Large intestine (tissue), 3 donors: Measurements from ENCODE around the gene LHFPL3. TPM values are rescaled to one million over a fixed set of nuclear protein-coding genes. Genes with fewer than 3 reads are reported as not detected.
"Not testable (repeated sequence)": the region's sequence is repeated elsewhere in the genome, so short reads cannot be mapped to it uniquely, and the experiment has no call there.

Experiments
- DNase-seq, 2 donors: peaks; one replicate each; pipeline versions ENCODE4 v3.0.0 to v3.0.0-alpha.2; 2013
- H3K27ac ChIP-seq: one replicate; pipeline ENCODE4 v1.5.1; 2013; ENCODE audit warnings: low read length
- H3K27me3 ChIP-seq: 2 replicates; pipeline ENCODE4 v1.6.1; 2013; ENCODE audit warnings: low read length; ENCODE audit not compliant: control insufficient read depth, insufficient read depth
- H3K36me3 ChIP-seq: 2 replicates; pipeline ENCODE4 v1.6.1; 2013; ENCODE audit warnings: low read length; ENCODE audit not compliant: control insufficient read depth, insufficient read depth
- H3K4me1 ChIP-seq: one replicate; pipeline ENCODE4 v1.6.1; 2013; ENCODE audit warnings: low read length; ENCODE audit not compliant: control insufficient read depth, insufficient read depth
- H3K4me3 ChIP-seq: one replicate; pipeline ENCODE4 v1.5.1; 2013; ENCODE audit warnings: low read length
- H3K9me3 ChIP-seq: one replicate; pipeline ENCODE4 v1.6.1; 2013; ENCODE audit warnings: mild to moderate bottlenecking, low read depth, low read length, moderate library complexity; ENCODE audit not compliant: control insufficient read depth
- WGBS: methylation state at CpG from one replicate; pipeline ENCODE4 v1.1.5; 2013; ENCODE audit warnings: low lambda C conversion rate; ENCODE audit not compliant: insufficient coverage; 5-methylcytosine and 5-hydroxymethylcytosine counted together
- polyA plus RNA-seq: library from polyadenylated mRNA; unstranded; fragments of 120-200 nt; gene quantifications from one replicate; pipeline ENCODE4 v1.2.1, GENCODE V29; 2013

Gene LHFPL3
- polyA plus RNA-seq, 1 donor: 8.4 TPM

DNA sequence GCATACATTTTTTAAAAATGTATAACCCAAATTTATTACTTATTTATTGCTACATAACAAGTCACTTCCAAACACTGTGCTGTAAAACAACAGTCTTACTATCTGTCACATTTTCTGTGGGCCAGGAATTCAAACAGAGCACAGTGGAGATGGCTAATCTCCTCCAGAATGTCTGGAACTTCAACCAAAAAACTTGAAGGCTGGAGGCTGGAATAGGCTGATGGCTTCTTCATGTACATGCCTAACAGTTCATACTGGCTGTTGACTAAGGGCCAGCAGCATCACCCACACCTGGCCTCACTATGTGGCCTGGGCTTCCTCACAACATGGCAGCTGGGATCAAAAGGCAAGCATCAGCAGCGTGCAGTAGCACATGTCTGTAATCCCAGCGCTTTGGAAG, 593.2 kb downstream of the LHFPL3 start:
- Histone ChIP-seq H3K36me3 (peaks cover 15% of the 10 kb centered on the region), H3K27me3 (no peaks in the 10 kb centered on the region), H3K4me3 (no peak overlapping the region), H3K9me3 (no peaks in the 10 kb centered on the region), H3K27ac (peak overlapping the region; percentile 94), H3K4me1 (peaks cover 15% of the 10 kb centered on the region)
- WGBS: no CpG with 5 or more reads among the region's 2 CpGs
- no peak for DNase-seq

DNA sequence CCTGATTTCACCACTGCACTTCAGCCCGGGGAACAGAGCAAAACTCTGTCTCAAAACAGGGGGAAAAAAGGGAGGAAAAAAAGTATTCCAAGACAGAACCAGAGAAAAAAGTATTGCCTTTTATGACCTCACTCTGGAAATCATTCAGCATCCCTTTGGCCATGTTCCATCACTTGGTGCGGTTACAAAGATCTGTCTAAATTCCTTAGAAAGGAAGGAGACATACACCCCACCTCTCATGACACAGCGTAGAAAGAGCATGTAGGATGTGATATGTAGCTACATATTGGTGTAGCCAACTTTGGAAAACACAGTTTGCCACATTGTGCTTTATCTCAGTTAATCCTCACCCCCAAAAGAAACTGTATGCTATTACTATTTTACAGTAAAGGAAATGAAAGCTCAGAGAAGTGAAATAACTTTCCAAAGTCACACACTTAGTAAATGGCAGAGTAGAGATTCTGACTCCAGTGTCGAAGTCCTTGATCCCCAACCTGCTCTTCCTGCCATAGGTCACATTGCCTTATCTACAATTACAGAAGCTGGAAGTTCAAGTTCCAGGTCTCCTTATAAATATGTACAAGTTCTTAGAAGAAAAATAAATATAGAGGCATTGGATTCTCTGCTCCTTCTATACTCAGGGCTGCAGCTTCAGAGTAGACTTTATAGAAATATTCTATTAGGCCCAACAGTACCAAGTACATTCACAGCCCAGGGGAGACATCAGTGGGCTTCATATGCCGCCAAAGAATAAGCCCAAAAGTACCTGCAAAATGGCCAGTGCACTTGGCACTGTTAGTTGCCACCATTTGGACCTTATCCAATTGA, 594.0 kb downstream of the LHFPL3 start:
- Histone ChIP-seq H3K4me3 (peak overlapping the region; percentile 72), H3K27me3 (no peaks in the 10 kb centered on the region), H3K9me3 (no peaks in the 10 kb centered on the region), H3K4me1 (peaks cover 22% of the 10 kb centered on the region), H3K27ac (peak overlapping the region; percentile 94), H3K36me3 (peaks cover 9% of the 10 kb centered on the region)
- DNase-seq: peak in 1 of 2 donors; percentile 77
- no CpG with 5 or more reads among the region's 5 CpGs for WGBS

DNA sequence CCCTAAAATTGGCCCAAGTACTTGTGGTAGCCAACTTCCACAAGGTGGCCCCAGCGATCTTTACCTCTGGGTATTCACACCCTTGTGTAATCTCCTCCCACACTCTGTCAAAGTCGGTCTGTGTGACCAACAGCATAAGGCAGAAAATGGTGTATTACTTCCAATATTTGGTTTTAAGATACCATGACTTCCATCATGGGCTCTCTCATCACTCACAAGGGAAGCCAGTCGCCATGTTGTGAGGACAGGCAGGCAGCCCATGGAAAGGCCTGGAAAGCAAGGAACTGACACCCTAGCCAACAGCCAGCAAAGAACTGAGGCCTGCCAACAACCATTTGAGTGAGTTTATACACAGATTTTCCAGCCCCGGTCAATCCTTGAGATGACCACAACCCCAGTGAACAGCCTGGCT, 594.6 kb downstream of the LHFPL3 start:
- WGBS: no CpG with 5 or more reads among the region's 4 CpGs

DNA sequence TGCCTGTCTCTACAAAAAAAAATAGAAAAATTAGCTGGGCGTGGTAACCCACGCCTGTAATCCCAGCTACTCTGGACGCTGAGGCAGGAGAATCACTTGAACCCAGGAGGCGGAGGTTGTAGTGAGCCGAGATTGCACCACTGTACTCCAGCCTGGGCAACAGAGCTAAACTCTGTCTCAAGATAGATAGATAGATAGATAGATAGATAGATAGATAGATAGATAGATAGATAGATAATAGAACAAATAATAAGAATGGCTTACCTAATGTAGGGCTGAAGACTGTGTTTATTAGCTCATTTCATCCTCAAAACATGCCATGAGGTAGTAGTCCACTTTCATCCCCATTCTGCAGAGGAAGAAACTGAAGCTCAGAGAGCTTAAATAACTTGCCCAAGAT, 597.8 kb downstream of the LHFPL3 start:
- WGBS: 0% methylated on average over 1 of the region's 5 CpGs
- peaks cover 28% of the 10 kb centered on the region for H3K4me1 ChIP-seq
- H3K9me3 ChIP-seq, DNase-seq, H3K27me3 ChIP-seq, H3K36me3 ChIP-seq: not testable (repeated sequence)
- H3K4me3 ChIP-seq: peak overlapping the region; percentile 72
- peak overlapping the region; percentile 94 for H3K27ac ChIP-seq

More for the DNA sequence above, 594.6 kb downstream of the LHFPL3 start:
- Histone ChIP-seq H3K27me3 (no peaks in the 10 kb centered on the region), H3K4me3 (peak overlapping the region; percentile 72), H3K9me3 (no peaks in the 10 kb centered on the region), H3K36me3 (peaks cover 6% of the 10 kb centered on the region), H3K4me1 (peaks cover 28% of the 10 kb centered on the region), H3K27ac (peak overlapping the region; percentile 94)
- peak; percentile 79 to 89 for DNase-seq

DNA sequence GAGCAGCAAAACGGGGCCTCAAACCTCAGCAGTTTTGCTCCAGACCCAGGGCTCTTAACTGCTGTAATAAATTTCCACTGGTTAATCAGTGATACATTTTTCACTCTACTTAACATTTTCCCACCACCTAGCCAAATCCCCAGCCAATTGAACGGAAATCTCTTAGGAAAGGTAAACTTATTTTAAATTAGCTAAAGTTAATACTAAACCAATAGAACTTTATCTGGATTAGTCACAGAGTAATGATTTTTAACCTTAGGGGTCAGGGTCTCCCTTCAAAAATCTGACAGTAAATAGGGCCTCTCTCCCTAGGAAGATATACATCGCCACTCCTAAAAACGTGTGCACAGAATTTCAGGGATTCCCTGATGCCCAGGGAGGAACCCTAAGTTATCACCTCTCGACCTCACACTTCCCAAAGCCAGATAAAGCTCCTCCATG, 598.2 kb downstream of the LHFPL3 start:
- Histone ChIP-seq H3K27me3 (no peaks in the 10 kb centered on the region), H3K27ac (peak overlapping the region; percentile 94), H3K4me3 (peak overlapping the region; percentile 72), H3K4me1 (peaks cover 32% of the 10 kb centered on the region), H3K9me3 (no peaks in the 10 kb centered on the region), H3K36me3 (no peaks in the 10 kb centered on the region)
- DNase-seq: peak; percentile 66 to 89
- no CpG with 5 or more reads among the region's 5 CpGs for WGBS

DNA sequence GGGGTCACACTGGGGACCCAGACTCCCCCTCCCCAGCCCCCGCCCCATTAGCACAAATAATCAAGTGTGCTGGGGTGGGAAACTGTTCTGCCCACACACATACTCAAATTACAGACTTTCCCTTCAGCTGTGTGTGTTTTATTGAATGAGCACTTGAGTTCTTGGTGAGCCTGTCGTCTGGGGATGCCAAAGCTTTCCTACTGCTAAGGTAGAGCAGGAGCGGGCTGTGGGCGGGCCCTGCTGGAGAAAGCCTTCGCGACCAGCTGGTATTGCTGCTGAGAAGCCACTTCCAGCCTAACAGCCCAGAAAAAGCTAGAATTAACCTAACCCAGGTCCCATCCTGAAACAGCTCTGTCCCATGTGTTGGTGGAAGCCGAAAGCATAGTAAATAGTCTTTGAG, 598.7 kb downstream of the LHFPL3 start:
- H3K4me1 ChIP-seq: peaks cover 28% of the 10 kb centered on the region
- WGBS: no CpG with 5 or more reads among the region's 7 CpGs
- DNase-seq: peak; percentile 62 to 84

DNA sequence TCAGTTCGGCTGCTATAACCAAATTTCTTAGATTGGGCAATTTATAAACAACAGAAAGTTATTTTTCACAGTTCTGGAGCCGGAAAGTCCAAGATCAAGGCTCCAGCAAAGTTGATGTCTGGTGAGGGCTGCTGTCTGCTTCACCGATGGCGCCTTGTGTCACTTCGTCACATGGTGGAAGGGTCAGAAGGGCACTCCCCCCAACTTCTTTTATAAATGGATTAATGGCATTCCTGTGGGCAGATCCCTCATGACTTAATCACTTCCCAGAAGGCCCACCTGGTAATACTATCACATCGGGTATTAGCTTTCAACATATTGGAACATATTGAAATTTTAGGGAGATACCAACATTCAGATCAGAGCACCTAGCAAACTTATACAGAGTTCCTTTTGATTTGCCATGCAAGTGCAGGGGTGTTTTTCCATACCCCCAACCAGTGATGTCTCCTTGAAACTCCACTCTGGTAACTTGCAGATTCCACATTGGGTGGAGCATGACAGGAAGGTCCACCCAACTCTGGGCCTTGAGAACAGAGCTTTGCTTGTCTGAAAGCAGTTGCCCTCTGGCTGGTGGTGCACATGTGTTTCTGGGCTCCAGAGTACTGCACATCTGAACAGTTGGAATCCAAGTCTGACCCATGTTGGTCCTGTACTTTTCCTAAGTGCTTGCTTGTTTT, 600.5 kb downstream of the LHFPL3 start:
- no peaks in the 10 kb centered on the region for H3K9me3 ChIP-seq
- no peak overlapping the region for H3K27ac ChIP-seq
- no peaks in the 10 kb centered on the region for H3K36me3 ChIP-seq
- no CpG with 5 or more reads among the region's 6 CpGs for WGBS
- DNase-seq: no peak
- H3K4me1 ChIP-seq: peaks cover 30% of the 10 kb centered on the region
- no peak overlapping the region for H3K4me3 ChIP-seq
- no peaks in the 10 kb centered on the region for H3K27me3 ChIP-seq

More for the DNA sequence above, 598.7 kb downstream of the LHFPL3 start:
- no peaks in the 10 kb centered on the region for H3K27me3 ChIP-seq
- H3K4me3 ChIP-seq: no peak overlapping the region
- no peaks in the 10 kb centered on the region for H3K9me3 ChIP-seq
- H3K36me3 ChIP-seq: no peaks in the 10 kb centered on the region
- peak overlapping the region; percentile 94 for H3K27ac ChIP-seq

DNA sequence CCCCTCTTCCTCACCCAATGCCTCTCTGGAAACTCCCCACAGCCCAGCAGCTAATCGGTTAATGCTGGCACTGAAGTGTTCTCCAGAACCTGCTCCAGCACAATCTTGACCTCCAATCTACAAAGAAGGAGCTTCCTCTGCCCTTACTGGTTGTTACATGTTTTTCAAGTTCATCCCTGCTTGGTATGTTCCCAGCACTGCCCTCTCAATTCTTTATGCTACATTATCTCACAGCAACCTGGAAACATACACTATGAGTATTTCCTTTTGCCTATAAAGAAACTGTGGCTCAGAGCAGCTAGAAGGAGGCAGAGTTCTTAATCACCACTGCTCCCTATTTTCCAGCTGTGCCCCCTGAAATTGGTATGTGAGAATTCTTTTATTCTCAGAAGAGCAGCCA, 601.5 kb downstream of the LHFPL3 start:
- Histone ChIP-seq H3K9me3 (peaks cover 2% of the 10 kb centered on the region), H3K27ac (no peak overlapping the region), H3K4me3 (no peak overlapping the region), H3K36me3 (no peaks in the 10 kb centered on the region), H3K27me3 (no peaks in the 10 kb centered on the region), H3K4me1 (peaks cover 35% of the 10 kb centered on the region)
- no peak for DNase-seq
- no CpG with 5 or more reads among the region's 1 CpG for WGBS

DNA sequence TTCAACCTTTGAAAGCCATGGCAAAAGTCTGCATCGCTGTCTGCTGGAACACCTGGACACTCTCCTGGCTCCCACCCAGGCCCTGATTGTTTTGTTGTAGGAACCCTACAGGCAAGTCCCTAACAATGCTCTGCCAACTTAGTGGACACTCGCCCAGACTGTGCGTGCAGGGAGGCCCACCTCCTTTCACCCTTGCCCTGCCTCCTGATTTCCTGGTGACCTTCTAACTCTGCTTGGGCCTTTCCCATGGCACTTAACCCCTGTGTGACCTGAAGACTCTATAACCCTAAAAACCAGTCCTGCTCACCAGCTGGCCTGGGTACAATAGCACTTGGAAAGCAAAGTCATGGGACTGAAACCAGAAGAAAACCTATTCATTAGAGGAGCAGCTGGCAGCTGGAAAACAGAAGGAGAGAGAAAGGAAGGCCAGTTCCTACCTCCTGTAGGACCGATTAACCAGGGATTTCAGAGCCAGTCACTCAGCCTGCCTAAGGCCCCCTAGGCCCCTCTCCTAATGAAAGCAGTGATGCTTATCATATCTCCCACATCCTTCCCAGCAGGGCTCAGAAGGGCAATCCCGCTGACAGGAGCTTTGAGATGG, 602.9 kb downstream of the LHFPL3 start:
- Histone ChIP-seq H3K4me1 (peaks cover 35% of the 10 kb centered on the region), H3K27me3 (no peaks in the 10 kb centered on the region), H3K36me3 (no peaks in the 10 kb centered on the region), H3K27ac (no peak overlapping the region), H3K4me3 (no peak overlapping the region), H3K9me3 (peaks cover 4% of the 10 kb centered on the region)
- no CpG with 5 or more reads among the region's 5 CpGs for WGBS
- peak in 1 of 2 donors; percentile 56 for DNase-seq

DNA sequence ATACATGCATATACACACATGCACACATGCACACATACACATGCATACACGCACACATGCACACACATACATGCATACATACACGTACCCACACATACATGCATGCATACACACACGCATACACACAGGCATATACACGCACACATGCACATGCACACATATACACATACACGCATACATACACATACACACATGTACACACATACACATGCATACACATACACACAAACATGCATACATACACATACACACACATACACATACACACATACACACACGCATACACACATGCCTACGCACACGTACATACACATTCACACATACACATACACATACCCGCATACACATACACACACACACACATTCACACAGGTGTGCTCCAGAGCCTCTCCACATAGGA, 604.6 kb downstream of the LHFPL3 start:
- peaks cover 22% of the 10 kb centered on the region for H3K4me1 ChIP-seq
- WGBS: no CpG with 5 or more reads among the region's 9 CpGs
- no peaks in the 10 kb centered on the region for H3K27me3 ChIP-seq
- no peak overlapping the region for H3K27ac ChIP-seq
- H3K36me3 ChIP-seq: no peaks in the 10 kb centered on the region
- DNase-seq: no peak
- H3K9me3 ChIP-seq: peaks cover 4% of the 10 kb centered on the region
- H3K4me3 ChIP-seq: no peak overlapping the region
